GM12878 (cell line): ENCODE data around the gene PPP2R3B.
"Not testable (repeated sequence)": the region's sequence is repeated elsewhere in the genome, so short reads cannot be mapped to it uniquely, and the experiment has no call there.

Source experiments
- POLR2A ChIP-seq: IDR thresholded peaks from 2 replicates; pipeline ENCODE4 v1.6.1; 2011; ENCODE audit warnings: low read depth, mild to moderate bottlenecking, low read length
- REST ChIP-seq: IDR thresholded peaks from 2 replicates; pipeline ENCODE4 v1.6.1; 2012; ENCODE audit warnings: mild to moderate bottlenecking, low read depth, low read length

DNA sequence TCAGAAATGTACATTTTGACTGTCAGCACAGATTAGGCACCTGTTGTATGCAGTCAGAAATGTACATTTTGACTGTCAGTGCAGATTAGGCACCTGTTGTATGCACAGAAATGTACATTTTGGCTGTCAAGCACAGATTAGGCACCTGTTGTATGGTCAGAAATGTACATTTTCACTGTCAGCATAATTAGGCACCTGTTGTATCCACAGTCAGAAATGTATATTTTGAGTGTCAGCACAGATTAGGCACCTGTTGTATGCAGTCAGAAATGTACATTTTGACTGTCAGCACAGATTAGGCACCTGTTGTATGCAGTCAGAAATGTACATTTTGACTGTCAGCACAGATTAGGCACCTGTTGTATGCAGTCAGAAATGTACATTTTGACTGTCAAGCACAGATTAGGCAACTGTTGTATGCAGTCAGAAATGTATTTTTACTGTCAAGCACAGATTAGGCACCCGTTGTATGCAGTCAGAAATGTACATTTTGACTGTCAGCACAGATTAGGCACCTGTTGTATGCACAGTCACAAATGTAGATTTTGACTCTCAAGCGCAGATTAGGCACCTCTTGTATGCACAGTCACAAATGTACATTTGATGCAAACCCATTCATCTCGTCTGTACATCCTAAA, 80.0 kb downstream of the PPP2R3B start:
- not testable (repeated sequence) for TF ChIP-seq POLR2A, REST
